SK-N-SH treated with all-trans-retinoic acid at 6 μM for 48 hours (cell line): ENCODE results near the gene C1QTNF12.

Experiments
- ATAC-seq: fragments of 200-7000 bp; cut with Tn5 transposase; 3 replicates; pipeline ENCODE4 v1.9.1; 2020; ENCODE audit warnings: mild to moderate bottlenecking, moderate library complexity
- ARNTL ChIP-seq: fragments of 450-650 bp; formaldehyde crosslinking; IDR thresholded peaks from 2 replicates; pipeline ENCODE4 v1.5.0; 2020; ENCODE audit warnings: low read depth, mild to moderate bottlenecking, moderate library complexity, borderline replicate concordance
- BACH2 ChIP-seq: fragments of 250-450 bp; sonication (Bioruptor Pico); IDR thresholded peaks from 2 replicates; pipeline ENCODE4 v1.9.0; 2021; ENCODE audit warnings: mild to moderate bottlenecking, borderline replicate concordance
- CSDC2 ChIP-seq: fragments of 250-450 bp; sonication (Bioruptor Pico); IDR thresholded peaks from 2 replicates; pipeline ENCODE4 v1.5.0; 2020; ENCODE audit warnings: mild to moderate bottlenecking, moderate library complexity
- CSRNP3 ChIP-seq: fragments of 250-450 bp; sonication (Bioruptor Pico); IDR thresholded peaks from 2 replicates; pipeline ENCODE4 v1.5.1; 2021; ENCODE audit warnings: mild to moderate bottlenecking, moderate library complexity
- GLIS3 ChIP-seq: fragments of 250-450 bp; sonication (Bioruptor Pico); IDR thresholded peaks from 2 replicates; pipeline ENCODE4 v1.5.0; 2020; ENCODE audit warnings: mild to moderate bottlenecking, moderate library complexity
- ISL1 ChIP-seq: fragments of 250-450 bp; sonication (Bioruptor Pico); IDR thresholded peaks from 2 replicates; pipeline ENCODE4 v2.1.2; 2022; ENCODE audit warnings: mild to moderate bottlenecking, moderate library complexity
- OSR1 ChIP-seq: fragments of 250-450 bp; sonication (Bioruptor Pico); IDR thresholded peaks from 2 replicates; pipeline ENCODE4 v1.8.0; 2022; ENCODE audit warnings: moderate library complexity, mild to moderate bottlenecking, inconsistent platforms
- PATZ1 ChIP-seq: fragments of 250-450 bp; sonication (Bioruptor Pico); IDR thresholded peaks from 2 replicates; pipeline ENCODE4 v1.8.0; 2020; ENCODE audit warnings: mild to moderate bottlenecking, moderate library complexity, borderline replicate concordance
- PPARA ChIP-seq: fragments of 250-450 bp; sonication (Bioruptor Pico); IDR thresholded peaks from 2 replicates; pipeline ENCODE4 v1.5.0; 2020; ENCODE audit warnings: mild to moderate bottlenecking, borderline replicate concordance
- RARB ChIP-seq: fragments of 250-450 bp; sonication (Bioruptor Pico); IDR thresholded peaks from 2 replicates; pipeline ENCODE4 v1.8.0; 2021; ENCODE audit warnings: mild to moderate bottlenecking, moderate library complexity
- SNAI2 ChIP-seq: fragments of 250-450 bp; sonication (Bioruptor Pico); IDR thresholded peaks from 2 replicates; pipeline ENCODE4 v1.5.0; 2020; ENCODE audit warnings: mild to moderate bottlenecking, moderate library complexity
- TCF4 ChIP-seq: fragments of 250-450 bp; sonication (Bioruptor Pico); IDR thresholded peaks from 2 replicates; pipeline ENCODE4 v1.8.0; 2021; ENCODE audit warnings: mild to moderate bottlenecking, moderate library complexity, borderline replicate concordance
- ZC3H10 ChIP-seq: fragments of 250-450 bp; sonication (Bioruptor Pico); IDR thresholded peaks from 2 replicates; pipeline ENCODE4 v1.5.1; 2021; ENCODE audit warnings: mild to moderate bottlenecking, moderate library complexity
- ZFP3 ChIP-seq: fragments of 250-450 bp; sonication (Bioruptor Pico); IDR thresholded peaks from 2 replicates; pipeline ENCODE4 v1.5.0; 2020; ENCODE audit warnings: mild to moderate bottlenecking, moderate library complexity
- ZFP30 ChIP-seq: fragments of 450-650 bp; formaldehyde crosslinking; IDR thresholded peaks from 2 replicates; pipeline ENCODE4 v1.5.0; 2022; ENCODE audit warnings: mild to moderate bottlenecking, moderate library complexity
- ZNF565 ChIP-seq: fragments of 450-650 bp; formaldehyde crosslinking; conservative IDR thresholded peaks from 2 replicates; pipeline ENCODE4 v1.5.0; 2020; ENCODE audit warnings: low read depth, mild to moderate bottlenecking, moderate library complexity
- ZNF8 ChIP-seq: fragments of 450-650 bp; formaldehyde crosslinking; IDR thresholded peaks from 2 replicates; pipeline ENCODE4 v1.5.0; 2020; ENCODE audit warnings: mild to moderate bottlenecking, moderate library complexity
- TF ChIP-seq, protein P1 (sequence below): fragments of 250-450 bp; sonication (Bioruptor Pico); IDR thresholded peaks from 2 replicates; pipeline ENCODE4 v1.5.1; 2020; ENCODE audit warnings: low read depth, mild to moderate bottlenecking, moderate library complexity
- TF ChIP-seq, protein P2 (sequence below): fragments of 250-450 bp; sonication (Bioruptor Pico); IDR thresholded peaks from 2 replicates; pipeline ENCODE4 v1.5.0; 2020; ENCODE audit warnings: mild to moderate bottlenecking, moderate library complexity
- TF ChIP-seq, protein P3 (sequence below): fragments of 250-450 bp; sonication (Bioruptor Pico); IDR thresholded peaks from 2 replicates; pipeline ENCODE4 v1.8.0; 2021; ENCODE audit warnings: low read depth, mild to moderate bottlenecking, moderate library complexity, borderline replicate concordance

Gene C1QTNF12

GRCh38 chr1:1225913-1226312, 20.6 kb downstream of the C1QTNF12 start:
- TF ChIP-seq, protein P1, sequence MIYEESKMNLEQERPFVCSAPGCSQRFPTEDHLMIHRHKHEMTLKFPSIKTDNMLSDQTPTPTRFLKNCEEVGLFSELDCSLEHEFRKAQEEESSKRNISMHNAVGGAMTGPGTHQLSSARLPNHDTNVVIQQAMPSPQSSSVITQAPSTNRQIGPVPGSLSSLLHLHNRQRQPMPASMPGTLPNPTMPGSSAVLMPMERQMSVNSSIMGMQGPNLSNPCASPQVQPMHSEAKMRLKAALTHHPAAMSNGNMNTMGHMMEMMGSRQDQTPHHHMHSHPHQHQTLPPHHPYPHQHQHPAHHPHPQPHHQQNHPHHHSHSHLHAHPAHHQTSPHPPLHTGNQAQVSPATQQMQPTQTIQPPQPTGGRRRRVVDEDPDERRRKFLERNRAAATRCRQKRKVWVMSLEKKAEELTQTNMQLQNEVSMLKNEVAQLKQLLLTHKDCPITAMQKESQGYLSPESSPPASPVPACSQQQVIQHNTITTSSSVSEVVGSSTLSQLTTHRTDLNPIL (CRISPR knock-in tag) = no peak
- no peak for TF ChIP-seq PATZ1 (CRISPR knock-in tag)
- TF ChIP-seq ISL1 = no peak
- TF ChIP-seq GLIS3 (CRISPR knock-in tag) = no peak
- no peak for TF ChIP-seq TCF4
- no peak for TF ChIP-seq ZFP3 (CRISPR knock-in tag)
- TF ChIP-seq PPARA (CRISPR knock-in tag) = no peak
- no peak for TF ChIP-seq ZFP30 (CRISPR knock-in tag)
- no peak for TF ChIP-seq ZNF565 (CRISPR knock-in tag)
- TF ChIP-seq OSR1 = no peak
- TF ChIP-seq BACH2 (CRISPR knock-in tag) = no peak
- TF ChIP-seq CSRNP3 = no peak
- TF ChIP-seq, protein P2, sequence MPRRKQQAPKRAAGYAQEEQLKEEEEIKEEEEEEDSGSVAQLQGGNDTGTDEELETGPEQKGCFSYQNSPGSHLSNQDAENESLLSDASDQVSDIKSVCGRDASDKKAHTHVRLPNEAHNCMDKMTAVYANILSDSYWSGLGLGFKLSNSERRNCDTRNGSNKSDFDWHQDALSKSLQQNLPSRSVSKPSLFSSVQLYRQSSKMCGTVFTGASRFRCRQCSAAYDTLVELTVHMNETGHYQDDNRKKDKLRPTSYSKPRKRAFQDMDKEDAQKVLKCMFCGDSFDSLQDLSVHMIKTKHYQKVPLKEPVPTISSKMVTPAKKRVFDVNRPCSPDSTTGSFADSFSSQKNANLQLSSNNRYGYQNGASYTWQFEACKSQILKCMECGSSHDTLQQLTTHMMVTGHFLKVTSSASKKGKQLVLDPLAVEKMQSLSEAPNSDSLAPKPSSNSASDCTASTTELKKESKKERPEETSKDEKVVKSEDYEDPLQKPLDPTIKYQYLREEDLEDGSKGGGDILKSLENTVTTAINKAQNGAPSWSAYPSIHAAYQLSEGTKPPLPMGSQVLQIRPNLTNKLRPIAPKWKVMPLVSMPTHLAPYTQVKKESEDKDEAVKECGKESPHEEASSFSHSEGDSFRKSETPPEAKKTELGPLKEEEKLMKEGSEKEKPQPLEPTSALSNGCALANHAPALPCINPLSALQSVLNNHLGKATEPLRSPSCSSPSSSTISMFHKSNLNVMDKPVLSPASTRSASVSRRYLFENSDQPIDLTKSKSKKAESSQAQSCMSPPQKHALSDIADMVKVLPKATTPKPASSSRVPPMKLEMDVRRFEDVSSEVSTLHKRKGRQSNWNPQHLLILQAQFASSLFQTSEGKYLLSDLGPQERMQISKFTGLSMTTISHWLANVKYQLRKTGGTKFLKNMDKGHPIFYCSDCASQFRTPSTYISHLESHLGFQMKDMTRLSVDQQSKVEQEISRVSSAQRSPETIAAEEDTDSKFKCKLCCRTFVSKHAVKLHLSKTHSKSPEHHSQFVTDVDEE (CRISPR knock-in tag) = no peak
- TF ChIP-seq, all 23 proteins: peak for 0
- no peak for ATAC-seq

DNA sequence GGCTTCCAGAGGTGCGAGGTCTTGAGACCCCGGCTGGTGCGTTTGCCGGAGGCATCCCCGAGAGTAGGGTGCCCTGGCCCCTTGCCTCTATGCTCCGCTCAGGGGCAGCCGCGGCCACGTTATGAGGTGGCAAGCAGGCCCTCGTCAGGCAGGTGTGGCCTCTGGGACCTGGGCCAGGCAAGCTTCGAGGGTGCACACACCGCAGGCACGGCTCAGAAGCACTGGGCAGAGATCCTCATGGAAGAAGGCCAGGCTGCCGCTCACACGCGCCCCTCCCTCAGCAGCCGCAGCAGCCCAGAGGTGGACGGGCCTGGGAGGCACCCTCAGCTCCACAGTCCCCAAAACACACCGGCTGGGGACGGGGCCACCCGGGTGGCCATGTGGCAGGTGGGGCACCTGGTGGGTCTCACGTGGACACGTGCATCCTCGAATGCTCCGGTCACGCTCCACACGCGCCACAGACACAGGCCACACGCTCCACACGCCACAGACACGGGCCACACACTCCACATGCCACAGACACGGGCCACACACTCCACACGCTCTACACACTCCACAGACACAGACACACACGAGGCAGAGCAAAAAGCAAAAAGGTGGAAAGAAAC, 21.2 kb downstream of the C1QTNF12 start:
- no peak for ATAC-seq
- TF ChIP-seq ZNF565 (CRISPR knock-in tag) (no peak), RARB (CRISPR knock-in tag) (no peak), ISL1 (no peak), ARNTL (no peak), CSDC2 (CRISPR knock-in tag) (no peak), CSRNP3 (no peak), SNAI2 (CRISPR knock-in tag) (no peak), ZNF8 (CRISPR knock-in tag) (no peak), GLIS3 (CRISPR knock-in tag) (no peak), TCF4 (no peak), ZC3H10 (no peak), PPARA (CRISPR knock-in tag) (no peak), ZFP30 (CRISPR knock-in tag) (no peak)
- TF ChIP-seq, protein P2 (CRISPR knock-in tag) = no peak
- TF ChIP-seq, protein P3, sequence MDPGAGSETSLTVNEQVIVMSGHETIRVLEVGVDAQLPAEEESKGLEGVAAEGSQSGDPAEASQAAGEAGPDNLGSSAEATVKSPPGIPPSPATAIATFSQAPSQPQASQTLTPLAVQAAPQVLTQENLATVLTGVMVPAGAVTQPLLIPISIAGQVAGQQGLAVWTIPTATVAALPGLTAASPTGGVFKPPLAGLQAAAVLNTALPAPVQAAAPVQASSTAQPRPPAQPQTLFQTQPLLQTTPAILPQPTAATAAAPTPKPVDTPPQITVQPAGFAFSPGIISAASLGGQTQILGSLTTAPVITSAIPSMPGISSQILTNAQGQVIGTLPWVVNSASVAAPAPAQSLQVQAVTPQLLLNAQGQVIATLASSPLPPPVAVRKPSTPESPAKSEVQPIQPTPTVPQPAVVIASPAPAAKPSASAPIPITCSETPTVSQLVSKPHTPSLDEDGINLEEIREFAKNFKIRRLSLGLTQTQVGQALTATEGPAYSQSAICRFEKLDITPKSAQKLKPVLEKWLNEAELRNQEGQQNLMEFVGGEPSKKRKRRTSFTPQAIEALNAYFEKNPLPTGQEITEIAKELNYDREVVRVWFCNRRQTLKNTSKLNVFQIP (CRISPR knock-in tag) = no peak
- TF ChIP-seq, protein P1 (CRISPR knock-in tag) = no peak
